Right cardiac atrium (tissue), 5 donors: ENCODE data around the gene TNFAIP8L1. TPM values are rescaled to one million over a fixed set of nuclear protein-coding genes. Genes with fewer than 3 reads are reported as not detected.

Experiments
- ATAC-seq, 2 donors: fragments of 200-7000 bp; cut with Tn5 transposase; one replicate each; pipeline versions ENCODE4 v1.8.0 to v1.9.1; 2020; ENCODE audit warnings: moderate library complexity in 2 of 2, mild to moderate bottlenecking in 1 of 2
- DNase-seq, 3 donors: peaks; one replicate each; pipeline ENCODE4 v3.0.0-alpha.2; 2020
- H3K27ac ChIP-seq: one replicate; pipeline ENCODE4 v1.5.1; 2013; ENCODE audit warnings: mild to moderate bottlenecking, low read length, control low read depth, moderate library complexity
- H3K27me3 ChIP-seq: one replicate; pipeline ENCODE4 v1.6.1; 2013; ENCODE audit not compliant: control insufficient read depth, insufficient read depth
- H3K4me1 ChIP-seq: one replicate; pipeline ENCODE4 v1.6.1; 2013; ENCODE audit warnings: low read length; ENCODE audit not compliant: control insufficient read depth, insufficient read depth
- H3K4me3 ChIP-seq: one replicate; pipeline ENCODE4 v1.5.1; 2013; ENCODE audit warnings: low read length, control low read depth
- H3K9me3 ChIP-seq: one replicate; pipeline ENCODE4 v1.6.1; 2013; ENCODE audit warnings: low read length; ENCODE audit not compliant: control insufficient read depth
- WGBS: extraction: QIAGEN DNeasy Blood & Tissue Kit; methylation state at CpG from one replicate; pipeline ENCODE4 v1.1.7; 2013; 5-methylcytosine and 5-hydroxymethylcytosine counted together
- intact Hi-C, 4 donors: fragments of 100-400 bp; cut with DNase I; formaldehyde crosslinking; loops; one replicate each; pipeline versions ENCODE4 v1.11.0 to v1.14.0; 2022 to 2023
- polyA plus RNA-seq: library from polyadenylated mRNA; stranded (reverse); fragments of 200-250 nt; gene quantifications from one replicate; pipeline ENCODE4 v1.2.3, GENCODE V29; 2013
- total RNA-seq, 4 donors: library from RNA; stranded (reverse); fragmentation: NEBNext Ultra II Directional; extraction: Animal tissue kit (Norgen Biotek cat#: 25700); gene quantifications; one replicate each; pipeline ENCODE4 v1.2.1, GENCODE V29; 2021
- donor health status: healthy with polysubstance abuse.
- donor health status: DM: no; HTN: yes; CAD: no.
- donor health status: DM: no; HTN: no; CAD: no.
- donor health status: DM: no; HTN: yes; CAD: no; lungs with severe emphysema.
- donor health status: DM: yes; HTN: yes; CAD: no.

TNFAIP8L1 gene
- total and polyA plus RNA-seq, 5 donors = 2.8 to 6.0 (median 5.2) TPM

DNA sequence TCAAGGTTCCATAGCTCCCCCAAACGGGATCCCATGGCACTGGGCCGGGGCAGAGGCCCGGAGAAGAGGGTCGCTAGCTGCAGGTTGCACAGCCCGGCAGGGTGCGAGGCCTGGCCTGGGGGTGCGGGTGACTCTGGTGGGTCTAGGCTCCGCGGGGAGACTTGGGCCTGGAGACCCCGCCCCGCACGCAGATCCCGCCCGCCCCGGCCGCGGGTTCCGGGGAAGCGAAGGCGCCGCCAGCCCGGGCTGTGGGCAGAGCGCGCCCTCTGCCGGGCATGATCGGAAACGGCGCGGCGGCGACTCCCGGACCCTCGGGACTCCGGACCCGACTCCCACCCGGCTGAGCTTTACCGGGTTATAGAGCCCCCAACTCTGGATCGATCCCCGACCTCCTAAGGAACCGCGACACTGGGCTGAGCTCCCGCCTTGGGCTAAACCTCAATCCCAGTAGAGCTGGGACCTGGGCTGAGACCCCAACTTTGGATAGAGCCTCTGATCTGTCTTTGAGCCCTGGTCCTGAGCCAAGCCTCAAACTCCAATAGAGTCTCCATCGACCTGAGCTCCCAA lies 3.1 kb upstream of the TNFAIP8L1 start:
- peak; percentile 66 to 92 (median 91) for DNase-seq
- intact Hi-C loops = loop anchor here (5.0 kb wide), 2 partner anchors 59 to 79 kb away; partner anchors contain the start of gene SEMA6B (in 2 of the 4)
- H3K9me3 ChIP-seq = no peaks in the 10 kb centered on the region
- H3K27ac ChIP-seq = no peak overlapping the region
- H3K4me1 ChIP-seq = no peaks in the 10 kb centered on the region
- under 1% methylated on average over 43 of the region's 43 CpGs for WGBS
- peak overlapping the region; percentile 19 for H3K4me3 ChIP-seq
- no peaks in the 10 kb centered on the region for H3K27me3 ChIP-seq
- ATAC-seq = peak; percentile 8 to 31

- DNase-seq (no peak), ATAC-seq (no peak)
- Histone ChIP-seq H3K27me3 (no peaks in the 10 kb centered on the region), H3K4me1 (no peaks in the 10 kb centered on the region), H3K4me3 (no peak overlapping the region), H3K9me3 (no peaks in the 10 kb centered on the region), H3K27ac (no peak overlapping the region)
- WGBS = 60% methylated on average over 8 of the region's 8 CpGs
- intact Hi-C loops = loop anchor here (5.0 kb wide), 2 partner anchors 59 to 79 kb away; partner anchors contain the start of gene SEMA6B (in 2 of the 4)
These were observed 2.6 kb upstream of the TNFAIP8L1 start for GRCh38 chr19:4636761-4637160.

GRCh38 chr19:4638317-4638716 lies 999 bp upstream of the TNFAIP8L1 start:
- Histone ChIP-seq H3K4me1 (no peaks in the 10 kb centered on the region), H3K27me3 (no peaks in the 10 kb centered on the region), H3K27ac (peak overlapping the region; percentile 30), H3K4me3 (no peak overlapping the region), H3K9me3 (no peaks in the 10 kb centered on the region)
- peak in 1 of 2 donors; percentile 3 for ATAC-seq
- DNase-seq = peak in 2 of 3 donors; percentile 72 to 77
- WGBS = 54% methylated on average over 11 of the region's 11 CpGs
- intact Hi-C loops = loop anchor here (5.0 kb wide), 2 partner anchors 61 to 81 kb away; partner anchors contain the start of gene SEMA6B (in 2 of the 4)

DNA sequence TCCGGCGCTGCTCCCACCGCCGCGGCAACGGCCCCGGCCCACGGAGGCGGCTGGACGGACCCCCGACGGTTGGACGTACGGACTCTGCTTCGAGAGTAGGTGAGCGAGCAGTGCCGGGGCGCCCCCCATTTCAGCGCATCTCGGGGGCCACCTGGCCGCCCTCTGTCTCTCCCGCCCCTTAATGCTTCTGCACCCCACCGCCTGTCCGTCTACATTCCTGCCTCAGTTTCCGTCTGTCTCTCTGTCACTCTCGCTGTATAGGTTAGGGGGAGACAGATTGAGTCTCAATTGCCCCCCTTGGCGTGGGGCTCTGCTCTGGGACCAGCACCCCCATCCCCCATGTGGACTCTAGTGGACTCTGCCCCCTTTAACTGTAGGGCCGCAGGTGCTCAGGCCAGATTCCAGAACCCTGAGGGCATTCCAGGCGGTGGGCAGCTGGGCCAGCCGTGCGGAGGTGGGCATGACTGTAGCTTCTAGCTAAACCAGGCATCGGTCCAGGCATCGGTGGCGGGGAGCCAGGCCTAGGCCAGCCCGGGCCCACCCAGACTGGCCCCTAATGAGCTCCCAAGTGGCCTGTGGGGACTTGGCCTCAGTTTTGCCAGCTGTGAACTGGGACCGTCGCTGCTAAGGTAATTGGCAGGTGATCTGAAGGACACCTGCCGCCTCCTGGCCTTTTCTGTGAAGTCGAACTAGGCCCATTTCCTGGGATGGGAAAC lies 373 bp downstream of the TNFAIP8L1 start:
- intact Hi-C loops = loop anchor here (5.0 kb wide), 2 partner anchors 62 to 82 kb away; partner anchors contain the start of gene SEMA6B (in 2 of the 4)
- H3K27me3 ChIP-seq = no peaks in the 10 kb centered on the region
- ATAC-seq (no peak), DNase-seq (peak; percentile 46 to 81 (median 77))
- H3K27ac ChIP-seq = peak overlapping the region; percentile 23
- H3K4me3 ChIP-seq = peak overlapping the region; percentile 55
- no peaks in the 10 kb centered on the region for H3K9me3 ChIP-seq
- H3K4me1 ChIP-seq = no peaks in the 10 kb centered on the region
- WGBS = 12% methylated on average over 39 of the region's 39 CpGs

GRCh38 chr19:4640247-4641000 lies 1.1 kb downstream of the TNFAIP8L1 start:
- no peak for ATAC-seq
- Histone ChIP-seq H3K9me3 (no peaks in the 10 kb centered on the region), H3K27ac (no peak overlapping the region), H3K27me3 (no peaks in the 10 kb centered on the region), H3K4me1 (no peaks in the 10 kb centered on the region), H3K4me3 (peak overlapping the region; percentile 55)
- peak in 1 of 3 donors; percentile 51 for DNase-seq
- intact Hi-C loops = no loop called here
- WGBS = 70% methylated on average over 17 of the region's 17 CpGs

DNA sequence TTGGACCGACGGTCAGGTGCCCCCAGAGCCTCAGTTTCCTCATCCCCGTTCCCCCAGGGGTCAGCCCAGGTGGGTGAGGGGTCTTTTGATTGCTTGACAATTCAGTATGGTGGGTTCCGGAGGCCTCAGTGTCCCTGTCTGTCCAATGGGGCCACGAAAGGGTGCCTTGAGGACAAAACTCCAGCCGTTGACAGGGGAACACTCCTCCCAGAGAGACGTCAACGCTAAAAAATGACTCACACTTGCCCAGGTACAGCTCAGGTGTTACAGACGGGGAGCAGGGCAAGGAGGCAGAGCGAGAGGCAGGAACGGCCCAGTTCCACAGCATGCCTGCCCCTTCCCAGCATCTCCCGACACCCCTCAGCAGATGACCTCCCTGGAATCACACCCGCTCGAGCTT lies 1.8 kb downstream of the TNFAIP8L1 start:
- no peak overlapping the region for H3K4me3 ChIP-seq

GRCh38 chr19:4642625-4643024 lies 3.3 kb downstream of the TNFAIP8L1 start:
- no peaks in the 10 kb centered on the region for H3K9me3 ChIP-seq
- H3K4me1 ChIP-seq = no peaks in the 10 kb centered on the region
- H3K27ac ChIP-seq = no peak overlapping the region
- H3K27me3 ChIP-seq = no peaks in the 10 kb centered on the region
- WGBS = 77% methylated on average over 6 of the region's 6 CpGs
- no peak overlapping the region for H3K4me3 ChIP-seq
- ATAC-seq (no peak), DNase-seq (peak in 1 of 3 donors; percentile 24)
- intact Hi-C loops = no loop called here

More for the DNA sequence above, 1.8 kb downstream of the TNFAIP8L1 start:
- Histone ChIP-seq H3K4me1 (no peaks in the 10 kb centered on the region), H3K27me3 (no peaks in the 10 kb centered on the region), H3K9me3 (no peaks in the 10 kb centered on the region), H3K27ac (no peak overlapping the region)
- WGBS = 74% methylated on average over 14 of the region's 14 CpGs
- DNase-seq (peak in 1 of 3 donors; percentile 34), ATAC-seq (no peak)
- intact Hi-C loops = no loop called here

- Histone ChIP-seq H3K27me3 (no peaks in the 10 kb centered on the region), H3K27ac (no peak overlapping the region), H3K9me3 (no peaks in the 10 kb centered on the region), H3K4me3 (no peak overlapping the region), H3K4me1 (no peaks in the 10 kb centered on the region)
- ATAC-seq (no peak), DNase-seq (peak in 1 of 3 donors; percentile 36)
- WGBS = 74% methylated on average over 4 of the region's 4 CpGs
- intact Hi-C loops = no loop called here
These were observed 6.4 kb downstream of the TNFAIP8L1 start for GRCh38 chr19:4645718-4646117.

DNA sequence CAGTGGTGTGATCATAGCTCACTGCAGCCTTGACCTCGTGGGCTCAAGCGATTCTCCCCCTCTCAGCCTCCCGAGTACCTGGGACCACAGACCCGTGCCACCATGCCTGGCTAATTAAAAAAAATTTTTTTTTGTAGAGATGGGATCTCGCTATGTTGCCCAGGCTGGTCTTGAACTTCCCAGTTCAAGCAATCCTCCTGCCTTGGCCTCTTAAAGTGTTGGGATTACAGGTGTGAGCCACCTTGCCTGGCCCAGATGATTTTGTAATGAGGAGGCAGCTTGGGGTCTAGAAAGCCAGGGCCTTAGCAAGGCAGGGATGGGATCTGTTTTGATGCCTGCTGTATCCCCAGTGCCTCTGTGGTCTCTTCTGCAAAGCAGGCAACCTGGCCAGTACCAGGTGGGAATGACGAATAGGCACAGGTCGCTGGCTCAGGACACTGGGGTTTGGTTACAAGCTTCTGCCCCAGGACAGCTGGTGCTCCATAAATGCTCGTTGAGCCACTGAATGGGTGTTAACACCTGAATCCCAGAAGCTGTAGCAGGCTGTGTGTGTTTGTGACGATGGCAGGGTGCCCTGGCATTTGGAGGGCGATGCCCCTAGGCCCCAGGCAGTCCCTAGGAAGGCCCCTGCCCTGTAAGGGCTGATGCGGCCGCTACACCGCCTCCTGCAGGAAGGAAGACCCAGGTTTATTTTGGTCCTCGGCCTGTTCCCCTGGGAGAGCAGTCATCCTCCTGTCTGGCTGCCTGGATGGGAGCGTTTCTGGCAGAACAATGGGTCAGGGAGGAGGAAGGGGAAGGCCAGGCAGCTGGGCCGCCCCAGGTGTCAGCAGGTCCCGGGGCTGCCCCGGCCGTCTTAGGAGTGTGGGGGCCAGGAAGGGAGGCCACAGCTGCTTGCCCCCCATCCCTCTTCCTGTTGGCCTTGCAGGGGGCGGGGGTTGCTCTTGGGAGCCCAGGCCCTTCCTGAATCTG lies 8.6 kb downstream of the TNFAIP8L1 start:
- 62% methylated on average over 20 of the region's 20 CpGs for WGBS

DNA sequence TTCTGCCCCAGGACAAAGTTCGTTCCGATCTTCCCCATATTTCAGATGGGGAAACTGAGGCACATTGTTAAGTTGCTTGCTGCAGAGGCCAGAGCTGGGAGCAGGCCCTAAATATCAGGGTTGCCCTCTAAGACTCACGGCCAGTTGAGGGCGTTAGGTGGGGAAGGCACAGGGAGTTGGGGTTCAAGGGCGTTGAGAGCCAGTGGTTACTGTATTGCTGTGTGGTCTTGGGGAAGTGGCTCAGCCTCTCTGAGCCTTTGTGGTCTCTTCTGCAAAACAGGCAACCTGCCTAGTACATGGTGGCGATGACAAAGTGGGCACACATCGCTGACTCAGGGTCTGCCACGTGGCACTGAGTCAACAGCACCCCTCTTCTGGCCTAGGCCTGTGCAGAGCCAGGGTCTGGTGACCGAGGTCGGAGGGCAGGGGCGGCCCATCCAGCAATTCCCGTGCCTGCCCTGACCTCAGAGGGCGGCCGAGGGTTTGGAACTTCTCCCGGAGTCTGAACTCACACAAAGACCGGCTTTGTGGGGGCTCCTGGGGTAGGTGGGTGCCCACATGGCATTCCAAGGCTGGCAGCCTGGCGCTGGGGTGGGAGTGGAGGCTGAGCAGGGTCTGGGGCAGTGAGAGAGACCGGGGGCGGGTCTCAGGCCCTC lies 10.2 kb downstream of the TNFAIP8L1 start:
- intact Hi-C loops = no loop called here
- no peak for DNase-seq
- no peak overlapping the region for H3K27ac ChIP-seq

More for the DNA sequence above, 8.6 kb downstream of the TNFAIP8L1 start:
- peak; percentile 90 to 94 for ATAC-seq
- Histone ChIP-seq H3K4me3 (no peak overlapping the region), H3K4me1 (no peaks in the 10 kb centered on the region), H3K27ac (peak overlapping the region; percentile 50), H3K27me3 (no peaks in the 10 kb centered on the region), H3K9me3 (no peaks in the 10 kb centered on the region)
- peak; percentile 73 to 88 (median 87) for DNase-seq
- intact Hi-C loops = no loop called here

More for the DNA sequence above, 10.2 kb downstream of the TNFAIP8L1 start:
- no peaks in the 10 kb centered on the region for H3K27me3 ChIP-seq
- ATAC-seq = no peak
- WGBS = 81% methylated on average over 19 of the region's 19 CpGs
- no peak overlapping the region for H3K4me3 ChIP-seq
- no peaks in the 10 kb centered on the region for H3K9me3 ChIP-seq
- H3K4me1 ChIP-seq = no peaks in the 10 kb centered on the region
